Measurements from ENCODE around the gene KIFC3. TPM values are rescaled to one million over a fixed set of nuclear protein-coding genes. Genes with fewer than 3 reads are reported as not detected.

The KIFC3 gene
- total RNA-seq, 2 experiments from 2014 or later: 0.54 to 0.89 TPM

GRCh38 chr16:57741660-57742191 lies 60.6 kb downstream of the KIFC3 start:
- Mint-ChIP-seq H3K27ac (no peak overlapping the region), H3K4me1 (ENCODE audit: low read depth) (peaks cover 11% of the 10 kb centered on the region), H3K4me3 (no peak overlapping the region), H3K27me3 (no peaks in the 10 kb centered on the region), H3K9me3 (no peaks in the 10 kb centered on the region), H3K36me3 (ENCODE audit: low read depth) (peaks cover 2% of the 10 kb centered on the region)
- POLR2A ChIA-PET: no interaction called here
- TF ChIP-seq, protein P1, sequence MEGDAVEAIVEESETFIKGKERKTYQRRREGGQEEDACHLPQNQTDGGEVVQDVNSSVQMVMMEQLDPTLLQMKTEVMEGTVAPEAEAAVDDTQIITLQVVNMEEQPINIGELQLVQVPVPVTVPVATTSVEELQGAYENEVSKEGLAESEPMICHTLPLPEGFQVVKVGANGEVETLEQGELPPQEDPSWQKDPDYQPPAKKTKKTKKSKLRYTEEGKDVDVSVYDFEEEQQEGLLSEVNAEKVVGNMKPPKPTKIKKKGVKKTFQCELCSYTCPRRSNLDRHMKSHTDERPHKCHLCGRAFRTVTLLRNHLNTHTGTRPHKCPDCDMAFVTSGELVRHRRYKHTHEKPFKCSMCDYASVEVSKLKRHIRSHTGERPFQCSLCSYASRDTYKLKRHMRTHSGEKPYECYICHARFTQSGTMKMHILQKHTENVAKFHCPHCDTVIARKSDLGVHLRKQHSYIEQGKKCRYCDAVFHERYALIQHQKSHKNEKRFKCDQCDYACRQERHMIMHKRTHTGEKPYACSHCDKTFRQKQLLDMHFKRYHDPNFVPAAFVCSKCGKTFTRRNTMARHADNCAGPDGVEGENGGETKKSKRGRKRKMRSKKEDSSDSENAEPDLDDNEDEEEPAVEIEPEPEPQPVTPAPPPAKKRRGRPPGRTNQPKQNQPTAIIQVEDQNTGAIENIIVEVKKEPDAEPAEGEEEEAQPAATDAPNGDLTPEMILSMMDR (IDR thresholded peaks at IDR 0.05): no peak
- intact Hi-C loops (cut with micrococcal nuclease): no loop called here
- no peak for DNase-seq
- no peak for ATAC-seq
- CTCF ChIA-PET: interaction anchor here (2.0 kb wide), 1 partner anchor 92 kb away, joined by 5 read pairs; no protein-coding TSS in a partner anchor

DNA sequence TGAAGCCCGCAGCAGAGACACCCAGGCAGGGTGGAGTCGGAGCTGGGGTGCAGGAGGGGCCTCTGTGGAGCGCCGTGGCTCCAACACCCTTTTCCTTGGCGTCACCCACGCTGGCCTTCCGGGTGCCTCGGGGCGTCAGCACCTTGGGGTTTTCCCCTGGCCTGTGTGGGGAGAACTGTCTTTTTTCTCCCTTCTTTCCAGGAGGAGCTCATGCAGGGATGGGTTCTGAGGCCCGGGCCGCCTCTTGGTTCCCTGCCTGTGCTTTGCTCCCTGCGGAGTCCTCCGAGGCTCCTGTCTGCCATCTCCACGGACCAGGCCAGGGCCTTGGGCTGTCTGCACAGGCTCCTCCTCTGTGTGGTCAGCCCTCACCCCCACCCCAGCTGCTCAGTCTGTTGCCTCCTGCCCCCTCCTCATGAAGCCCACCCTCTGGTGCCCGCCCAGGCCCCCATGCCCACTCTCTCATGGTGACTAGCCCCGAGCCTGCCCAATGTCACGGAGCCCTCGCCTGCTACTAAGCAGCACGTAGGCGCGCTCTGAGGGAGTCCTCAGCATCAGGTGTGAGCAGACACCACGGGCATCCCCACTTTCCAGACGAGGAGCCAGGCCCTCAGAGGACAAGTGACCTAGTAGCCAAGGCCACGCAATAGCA lies 61.7 kb downstream of the KIFC3 start:
- no peak overlapping the region for H3K4me3 Mint-ChIP-seq
- H3K27ac Mint-ChIP-seq: no peak overlapping the region
- ChIA-PET POLR2A (no interaction called here), CTCF (interaction anchor here (0.6 to 2.0 kb wide), 2 partner anchors 91 to 149 kb away, joined by 3 to 5 read pairs; no protein-coding TSS in a partner anchor)
- DNase-seq (no peak), ATAC-seq (no peak)
- intact Hi-C loops (cut with micrococcal nuclease): no loop called here
- H3K9me3 Mint-ChIP-seq: no peaks in the 10 kb centered on the region
- TF ChIP-seq, protein P1 (IDR thresholded peaks at IDR 0.05): no peak
- peaks cover 15% of the 10 kb centered on the region for H3K4me1 Mint-ChIP-seq (ENCODE audit: low read depth)
- H3K27me3 Mint-ChIP-seq: no peaks in the 10 kb centered on the region
- peaks cover 3% of the 10 kb centered on the region for H3K36me3 Mint-ChIP-seq (ENCODE audit: low read depth)

DNA sequence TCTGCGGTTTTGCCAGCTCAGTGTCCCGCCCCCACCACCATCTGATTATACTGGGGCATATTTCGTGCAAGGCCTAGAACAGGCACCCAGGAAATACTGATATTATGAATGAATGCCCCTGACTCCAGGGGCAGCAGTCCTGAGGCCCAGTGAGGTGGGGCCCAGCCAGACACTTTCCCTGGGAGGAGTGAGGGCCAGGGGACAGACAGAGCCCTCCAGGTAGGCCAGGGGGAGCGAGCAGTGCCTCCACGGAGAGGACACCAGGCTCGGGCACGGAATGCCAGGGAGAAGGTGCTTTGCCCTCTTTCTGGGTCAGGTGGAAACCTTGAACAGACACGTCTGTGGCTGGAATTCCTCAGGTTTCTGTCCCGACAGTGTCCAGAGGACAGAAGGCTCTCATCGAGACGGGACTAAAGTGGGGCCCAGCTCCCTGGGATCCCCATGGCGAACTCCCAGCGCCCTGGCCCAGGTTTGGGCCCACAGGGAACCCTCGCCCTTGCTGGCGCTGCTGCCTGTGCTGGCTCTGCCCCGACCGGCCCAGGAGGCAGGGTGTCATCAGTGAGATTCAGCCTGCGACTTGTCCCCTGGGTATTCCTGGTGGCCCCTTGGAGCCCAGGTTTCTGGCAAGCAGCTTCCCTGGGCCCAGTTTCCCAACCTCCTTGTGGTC lies 62.4 kb downstream of the KIFC3 start:
- H3K27ac Mint-ChIP-seq: no peak overlapping the region
- TF ChIP-seq, protein P1 (IDR thresholded peaks at IDR 0.05): no peak

DNA sequence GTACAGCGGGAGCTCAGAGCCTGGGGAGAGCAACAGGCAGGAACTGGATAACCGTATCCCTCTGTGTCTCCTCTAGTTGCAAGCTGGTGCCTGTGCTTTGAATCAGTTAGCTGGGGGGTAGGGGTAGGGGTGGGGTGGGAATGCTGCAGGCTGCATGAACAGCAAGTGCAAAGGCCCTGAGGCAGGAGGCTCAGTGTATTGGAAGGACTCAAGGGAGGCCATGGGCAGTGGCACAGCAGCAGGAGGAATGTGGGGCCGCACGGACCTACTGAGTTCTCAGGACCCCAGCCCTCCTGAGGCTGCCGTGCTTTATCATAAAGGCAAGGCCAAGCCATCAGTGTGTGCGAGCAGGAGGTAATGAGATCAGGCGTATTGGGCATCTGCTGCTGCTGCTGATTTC lies 63.4 kb downstream of the KIFC3 start:
- ChIA-PET CTCF (interaction anchor here (1.3 to 5.6 kb wide), 3 partner anchors 17 to 163 kb away, joined by 5 to 24 read pairs (median 6); no protein-coding TSS in a partner anchor), POLR2A (no interaction called here)
- intact Hi-C loops (cut with micrococcal nuclease): loop anchor here (10.0 kb wide), 1 partner anchor 134 kb away; no protein-coding TSS in a partner anchor
- TF ChIP-seq, protein P1 (IDR thresholded peaks at IDR 0.05): no peak
- no peak overlapping the region for H3K27ac Mint-ChIP-seq
- H3K36me3 Mint-ChIP-seq (ENCODE audit: low read depth): peaks cover 7% of the 10 kb centered on the region
- peaks cover 15% of the 10 kb centered on the region for H3K4me1 Mint-ChIP-seq (ENCODE audit: low read depth)
- no peaks in the 10 kb centered on the region for H3K27me3 Mint-ChIP-seq
- ATAC-seq (no peak), DNase-seq (no peak)
- no peak overlapping the region for H3K4me3 Mint-ChIP-seq
- no peaks in the 10 kb centered on the region for H3K9me3 Mint-ChIP-seq

More for the DNA sequence above, 62.4 kb downstream of the KIFC3 start:
- no peaks in the 10 kb centered on the region for H3K27me3 Mint-ChIP-seq
- ChIA-PET CTCF (interaction anchor here (1.6 kb wide), 1 partner anchor 164 kb away, joined by 5 read pairs; no protein-coding TSS in a partner anchor), POLR2A (no interaction called here)
- H3K36me3 Mint-ChIP-seq (ENCODE audit: low read depth): peaks cover 4% of the 10 kb centered on the region
- ATAC-seq: no peak
- intact Hi-C loops (cut with micrococcal nuclease): loop anchor here (10.0 kb wide), 1 partner anchor 135 kb away; no protein-coding TSS in a partner anchor
- peaks cover 15% of the 10 kb centered on the region for H3K4me1 Mint-ChIP-seq (ENCODE audit: low read depth)
- H3K9me3 Mint-ChIP-seq: no peaks in the 10 kb centered on the region
- no peak overlapping the region for H3K4me3 Mint-ChIP-seq
- no peak for DNase-seq

Measured in activated CD8-positive, alpha-beta T cell treated with anti-CD3 and anti-CD28 coated beads for 36 hours (primary cell).